ENCODE measurements around the gene ATP8A1.

DNA sequence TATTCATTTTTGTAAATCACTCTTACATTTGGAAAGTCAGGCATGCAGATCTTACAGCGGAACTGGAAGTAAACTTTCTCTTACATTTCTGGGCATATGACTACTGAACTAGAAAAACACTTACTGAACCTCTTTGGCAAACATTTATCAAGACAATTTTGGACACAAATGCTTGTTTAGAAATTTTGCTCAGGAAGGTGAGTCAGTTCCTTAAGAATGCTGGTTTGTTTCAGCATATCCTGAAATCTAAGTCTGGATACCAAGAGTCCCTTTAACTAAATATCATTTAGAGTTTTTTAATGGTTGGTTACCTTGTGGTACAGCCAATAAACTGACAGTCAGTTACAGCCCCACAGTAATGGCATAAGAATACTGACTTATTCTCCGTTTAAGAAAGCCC is 244.7 kb downstream of the ATP8A1 start:
- TF ChIP-seq, protein P1, sequence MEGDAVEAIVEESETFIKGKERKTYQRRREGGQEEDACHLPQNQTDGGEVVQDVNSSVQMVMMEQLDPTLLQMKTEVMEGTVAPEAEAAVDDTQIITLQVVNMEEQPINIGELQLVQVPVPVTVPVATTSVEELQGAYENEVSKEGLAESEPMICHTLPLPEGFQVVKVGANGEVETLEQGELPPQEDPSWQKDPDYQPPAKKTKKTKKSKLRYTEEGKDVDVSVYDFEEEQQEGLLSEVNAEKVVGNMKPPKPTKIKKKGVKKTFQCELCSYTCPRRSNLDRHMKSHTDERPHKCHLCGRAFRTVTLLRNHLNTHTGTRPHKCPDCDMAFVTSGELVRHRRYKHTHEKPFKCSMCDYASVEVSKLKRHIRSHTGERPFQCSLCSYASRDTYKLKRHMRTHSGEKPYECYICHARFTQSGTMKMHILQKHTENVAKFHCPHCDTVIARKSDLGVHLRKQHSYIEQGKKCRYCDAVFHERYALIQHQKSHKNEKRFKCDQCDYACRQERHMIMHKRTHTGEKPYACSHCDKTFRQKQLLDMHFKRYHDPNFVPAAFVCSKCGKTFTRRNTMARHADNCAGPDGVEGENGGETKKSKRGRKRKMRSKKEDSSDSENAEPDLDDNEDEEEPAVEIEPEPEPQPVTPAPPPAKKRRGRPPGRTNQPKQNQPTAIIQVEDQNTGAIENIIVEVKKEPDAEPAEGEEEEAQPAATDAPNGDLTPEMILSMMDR (IDR thresholded peaks at IDR 0.05; ENCODE audit: low read depth, low read length, poor library complexity, severe bottlenecking) = no peak
- no peak for TF ChIP-seq EZH2phosphoT487 (IDR thresholded peaks at IDR 0.05; ENCODE audit: borderline replicate concordance, low read length)
